Liver (tissue), 9 donors: ENCODE measurements around the gene IPO5. TPM values are rescaled to one million over a fixed set of nuclear protein-coding genes. Genes with fewer than 3 reads are reported as not detected.

Source experiments
- DNase-seq: peaks from one replicate; pipeline ENCODE4 v3.0.0-alpha.2; 2017; ENCODE audit warnings: low spot score
- H3K27ac ChIP-seq, 2 donors: one replicate each; pipeline ENCODE4 v1.7.0; 2013; ENCODE audit warnings: inconsistent platforms in 2 of 2, low read length in 2 of 2, control low read depth in 1 of 2, low read depth in 1 of 2, mild to moderate bottlenecking in 1 of 2
- H3K27me3 ChIP-seq, 4 donors: one replicate each; pipeline versions ENCODE4 v1.6.1 to v1.7.0; 2013; ENCODE audit warnings: low read length in 3 of 4, inconsistent platforms in 1 of 4, mild to moderate bottlenecking in 1 of 4, moderate library complexity in 1 of 4; ENCODE audit not compliant: control insufficient read depth in 4 of 4, insufficient read depth in 4 of 4
- H3K36me3 ChIP-seq, 4 donors: one replicate each; pipeline versions ENCODE4 v1.6.1 to v1.7.0; 2013; ENCODE audit warnings: low read length in 3 of 4, mild to moderate bottlenecking in 3 of 4, low read depth in 1 of 4, moderate library complexity in 1 of 4; ENCODE audit not compliant: control insufficient read depth in 4 of 4, insufficient read depth in 3 of 4
- H3K4me1 ChIP-seq, 4 donors: one replicate each; pipeline versions ENCODE4 v1.6.1 to v1.7.0; 2013; ENCODE audit warnings: low read length in 3 of 4, mild to moderate bottlenecking in 3 of 4, moderate library complexity in 1 of 4; ENCODE audit not compliant: control insufficient read depth in 4 of 4, insufficient read depth in 4 of 4
- H3K4me3 ChIP-seq, 3 donors: one replicate each; pipeline versions ENCODE4 v1.6.1 to v1.7.0; 2013; ENCODE audit warnings: low read length in 3 of 3, control low read depth in 1 of 3, low read depth in 1 of 3, mild to moderate bottlenecking in 1 of 3
- H3K9ac ChIP-seq, 2 donors: one replicate each; pipeline ENCODE4 v1.7.0; 2013; ENCODE audit warnings: low read length in 2 of 2, mild to moderate bottlenecking in 2 of 2, moderate library complexity in 2 of 2, control low read depth in 1 of 2, low read depth in 1 of 2
- H3K9me3 ChIP-seq, 4 donors: one replicate each; pipeline versions ENCODE4 v1.6.1 to v1.7.0; 2013; ENCODE audit warnings: low read length in 3 of 4; ENCODE audit not compliant: control insufficient read depth in 4 of 4
- EGR1 ChIP-seq, 2 donors: IDR thresholded peaks; 2 replicates each; pipeline ENCODE4 v1.6.1; 2016 to 2018; ENCODE audit warnings: antibody characterized with exemption in 2 of 2, low read depth in 2 of 2
- FOXA1 ChIP-seq: IDR thresholded peaks from 2 replicates; pipeline ENCODE4 v1.6.1; 2016; ENCODE audit warnings: antibody characterized with exemption
- FOXA2 ChIP-seq: IDR thresholded peaks from 2 replicates; pipeline ENCODE4 v1.6.1; 2016; ENCODE audit warnings: antibody characterized with exemption
- GABPA ChIP-seq, 2 donors: IDR thresholded peaks in 1 of 2; conservative IDR thresholded peaks in 1 of 2; 2 replicates each; pipeline ENCODE4 v1.6.1; 2016; ENCODE audit warnings: antibody characterized with exemption in 2 of 2, mild to moderate bottlenecking in 1 of 2, moderate library complexity in 1 of 2
- HNF4A ChIP-seq, 2 donors: conservative IDR thresholded peaks; 2 replicates each; pipeline ENCODE4 v1.6.1; 2016; ENCODE audit warnings: antibody characterized with exemption in 2 of 2, mild to moderate bottlenecking in 2 of 2
- HNF4G ChIP-seq: IDR thresholded peaks from 2 replicates; pipeline ENCODE4 v1.6.1; 2016; ENCODE audit warnings: antibody characterized with exemption
- MAX ChIP-seq: IDR thresholded peaks from 2 replicates; pipeline ENCODE4 v1.6.1; 2016; ENCODE audit warnings: antibody characterized with exemption
- RAD21 ChIP-seq, 2 donors: IDR thresholded peaks; 2 replicates each; pipeline ENCODE4 v1.6.1; 2016; ENCODE audit warnings: antibody characterized with exemption in 2 of 2, mild to moderate bottlenecking in 2 of 2
- REST ChIP-seq: IDR thresholded peaks from 2 replicates; pipeline ENCODE4 v1.6.1; 2016; ENCODE audit warnings: antibody characterized with exemption, mild to moderate bottlenecking
- RXRA ChIP-seq, 2 donors: IDR thresholded peaks; 2 replicates each; pipeline ENCODE4 v1.6.1; 2017 to 2018; ENCODE audit warnings: antibody characterized with exemption in 2 of 2, mild to moderate bottlenecking in 1 of 2
- TAF1 ChIP-seq: conservative IDR thresholded peaks from 2 replicates; pipeline ENCODE4 v1.6.1; 2016; ENCODE audit warnings: antibody characterized with exemption, mild to moderate bottlenecking
- YY1 ChIP-seq: IDR thresholded peaks from 2 replicates; pipeline ENCODE4 v1.6.1; 2016; ENCODE audit warnings: antibody characterized with exemption, mild to moderate bottlenecking
- ZBTB33 ChIP-seq: IDR thresholded peaks from 2 replicates; pipeline ENCODE4 v1.6.1; 2016; ENCODE audit warnings: antibody characterized with exemption
- WGBS: extraction: QIAGEN DNeasy Blood & Tissue Kit; methylation state at CpG from one replicate; pipeline ENCODE4 v1.1.7; 2013; 5-methylcytosine and 5-hydroxymethylcytosine counted together
- polyA plus RNA-seq, 2 donors: library from polyadenylated mRNA; stranded (reverse) in 1 of 2; unstranded in 1 of 2; fragments of 200-250 nt in 1 of 2; fragments of >200 nt in 1 of 2; fragmentation: Nextera tagmentation in 1 of 2; extraction: Ambion mirVana in 1 of 2; gene quantifications; one replicate each; pipeline versions ENCODE4 v1.2.1 to v1.2.3, GENCODE V29; 2013 to 2015
- total RNA-seq, 2 donors: library from RNA; depleted of rRNA; stranded (reverse); fragments of >200 nt; gene quantifications; one replicate each; pipeline ENCODE4 v1.2.3, GENCODE V29; 2014
- TF ChIP-seq, protein P1 (sequence below): fragments of 150-350 bp; IDR thresholded peaks from 2 replicates; pipeline ENCODE4 v1.5.1; 2017; ENCODE audit warnings: improper control_type of control experiment, low read depth, low read length; ENCODE audit not compliant: missing input control
- TF ChIP-seq, protein P2 (sequence below): IDR thresholded peaks from 2 replicates; pipeline ENCODE4 v1.6.1; 2016; ENCODE audit warnings: antibody characterized with exemption
- donor health status: healthy.
- donor health status: healthy.
- donor health status: healthy.
- donor health status: healthy.
- donor health status: healthy.

Gene IPO5
- total and polyA plus RNA-seq, 4 donors: 19.2 to 92.8 (median 46.6) TPM

DNA sequence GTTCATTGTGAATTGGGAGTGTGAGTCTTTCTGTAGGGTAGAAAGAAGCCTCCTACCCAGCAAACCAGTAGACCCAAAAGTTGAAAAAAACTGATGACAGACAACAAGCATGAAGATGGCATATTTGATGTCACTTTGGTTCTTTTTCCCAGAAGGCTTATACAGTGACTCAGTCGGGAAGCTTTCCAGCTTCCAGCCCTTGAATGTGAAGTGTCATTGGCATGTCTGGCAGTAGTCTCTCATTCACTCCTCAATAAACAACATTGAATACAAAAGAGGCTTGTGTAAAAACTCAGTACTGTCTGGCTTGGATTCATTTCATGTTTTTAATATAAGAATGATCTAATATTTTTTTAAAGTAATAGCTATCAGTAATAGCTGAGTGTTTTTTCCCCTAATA lies 68.7 kb downstream of the IPO5 start:
- DNase-seq: no peak
- H3K27ac ChIP-seq: no peak overlapping the region
- H3K4me3 ChIP-seq: no peak overlapping the region
- TF ChIP-seq GABPA (IDR thresholded peaks at IDR 0.05 in 1 of 2, conservative IDR thresholded peaks at IDR 0.05 in 1 of 2) (no peak), FOXA1 (no peak), EGR1 (IDR thresholded peaks at IDR 0.05; ENCODE audit: low read depth in 2 of 2) (no peak), HNF4A (conservative IDR thresholded peaks at IDR 0.05) (no peak), ZBTB33 (no peak), RXRA (IDR thresholded peaks at IDR 0.05) (no peak), RAD21 (IDR thresholded peaks at IDR 0.05) (no peak), FOXA2 (no peak), TAF1 (no peak), YY1 (no peak)
- TF ChIP-seq, protein P1, sequence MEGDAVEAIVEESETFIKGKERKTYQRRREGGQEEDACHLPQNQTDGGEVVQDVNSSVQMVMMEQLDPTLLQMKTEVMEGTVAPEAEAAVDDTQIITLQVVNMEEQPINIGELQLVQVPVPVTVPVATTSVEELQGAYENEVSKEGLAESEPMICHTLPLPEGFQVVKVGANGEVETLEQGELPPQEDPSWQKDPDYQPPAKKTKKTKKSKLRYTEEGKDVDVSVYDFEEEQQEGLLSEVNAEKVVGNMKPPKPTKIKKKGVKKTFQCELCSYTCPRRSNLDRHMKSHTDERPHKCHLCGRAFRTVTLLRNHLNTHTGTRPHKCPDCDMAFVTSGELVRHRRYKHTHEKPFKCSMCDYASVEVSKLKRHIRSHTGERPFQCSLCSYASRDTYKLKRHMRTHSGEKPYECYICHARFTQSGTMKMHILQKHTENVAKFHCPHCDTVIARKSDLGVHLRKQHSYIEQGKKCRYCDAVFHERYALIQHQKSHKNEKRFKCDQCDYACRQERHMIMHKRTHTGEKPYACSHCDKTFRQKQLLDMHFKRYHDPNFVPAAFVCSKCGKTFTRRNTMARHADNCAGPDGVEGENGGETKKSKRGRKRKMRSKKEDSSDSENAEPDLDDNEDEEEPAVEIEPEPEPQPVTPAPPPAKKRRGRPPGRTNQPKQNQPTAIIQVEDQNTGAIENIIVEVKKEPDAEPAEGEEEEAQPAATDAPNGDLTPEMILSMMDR: no peak
- H3K9ac ChIP-seq: no peak overlapping the region
- H3K9me3 ChIP-seq: no peaks in the 10 kb centered on the region
- peaks cover 0 to 52% (median 43%) of the 10 kb centered on the region in 4 donors for H3K36me3 ChIP-seq
- WGBS: 43% methylated on average over 1 of the region's 1 CpG
- no peaks in the 10 kb centered on the region for H3K27me3 ChIP-seq
- peaks cover 4 to 19% (median 8%) of the 10 kb centered on the region in 4 donors for H3K4me1 ChIP-seq

DNA sequence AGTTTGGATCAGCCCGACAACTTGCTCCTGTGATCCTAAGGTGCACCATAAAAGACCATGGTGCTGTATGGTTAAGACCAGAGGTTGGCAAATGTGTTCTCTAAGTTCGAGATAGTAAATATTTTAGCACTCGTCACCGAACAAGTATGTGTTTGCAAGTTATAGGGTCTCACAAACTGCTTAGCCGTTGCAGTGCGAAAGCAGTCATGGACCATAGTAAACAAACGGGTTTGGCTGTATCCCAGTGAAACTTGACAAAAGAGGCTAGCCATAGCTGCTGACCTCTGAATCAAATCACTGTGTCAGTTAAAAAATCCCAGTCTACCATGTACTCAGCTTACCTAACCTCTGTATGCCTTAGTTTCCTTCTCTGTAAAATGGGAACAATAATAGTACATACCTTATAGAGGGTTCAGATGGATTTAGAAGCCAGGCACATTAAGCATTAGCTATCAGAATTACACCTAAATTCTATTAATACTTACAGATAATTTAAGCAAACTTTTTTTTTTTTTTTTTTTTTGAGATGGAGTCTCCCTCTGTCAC lies 72.1 kb downstream of the IPO5 start:
- Histone ChIP-seq H3K9ac (no peak overlapping the region), H3K9me3 (no peaks in the 10 kb centered on the region), H3K4me1 (peaks cover 4 to 19% (median 8%) of the 10 kb centered on the region in 4 donors), H3K27me3 (no peaks in the 10 kb centered on the region), H3K36me3 (peaks cover 0 to 23% (median 17%) of the 10 kb centered on the region in 4 donors), H3K4me3 (no peak overlapping the region), H3K27ac (no peak overlapping the region)
- TF ChIP-seq YY1: no peak
- no peak for TF ChIP-seq HNF4A (conservative IDR thresholded peaks at IDR 0.05)
- TF ChIP-seq GABPA (IDR thresholded peaks at IDR 0.05 in 1 of 2, conservative IDR thresholded peaks at IDR 0.05 in 1 of 2): no peak
- TF ChIP-seq REST: no peak
- TF ChIP-seq EGR1 (IDR thresholded peaks at IDR 0.05; ENCODE audit: low read depth in 2 of 2): no peak
- no peak for TF ChIP-seq FOXA1
- TF ChIP-seq MAX: no peak
- TF ChIP-seq RXRA (IDR thresholded peaks at IDR 0.05): no peak
- TF ChIP-seq HNF4G: no peak
- TF ChIP-seq, protein P1: no peak
- TF ChIP-seq TAF1: no peak
- TF ChIP-seq, protein P2, sequence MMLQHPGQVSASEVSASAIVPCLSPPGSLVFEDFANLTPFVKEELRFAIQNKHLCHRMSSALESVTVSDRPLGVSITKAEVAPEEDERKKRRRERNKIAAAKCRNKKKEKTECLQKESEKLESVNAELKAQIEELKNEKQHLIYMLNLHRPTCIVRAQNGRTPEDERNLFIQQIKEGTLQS: no peak
- DNase-seq: no peak
- 91% methylated on average over 7 of the region's 7 CpGs for WGBS
